ENCODE data around the gene TRIM10. TPM values are rescaled to one million over a fixed set of nuclear protein-coding genes. Genes with fewer than 3 reads are reported as not detected.

The TRIM10 gene
- total RNA-seq, 1 donor from 2014 or later, result not detected

DNA sequence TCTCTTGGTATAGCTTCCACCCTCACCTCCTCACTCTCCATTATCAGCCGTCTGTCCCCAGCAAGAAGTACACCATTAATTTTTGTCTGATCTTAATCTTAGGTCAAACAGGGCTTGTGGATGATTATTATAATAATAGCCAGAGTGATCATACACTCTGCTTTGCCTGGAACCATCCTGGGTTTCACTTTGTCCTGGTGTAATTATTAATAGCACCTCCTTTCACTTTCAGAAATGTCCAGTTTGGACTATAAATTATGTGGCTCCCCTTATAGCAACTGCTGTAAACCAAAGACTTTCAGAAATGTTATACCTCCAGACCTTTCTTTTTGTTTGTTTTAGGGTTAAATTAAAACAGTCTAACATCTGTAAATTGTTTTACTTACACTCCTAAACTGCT lies 47.2 kb downstream of the TRIM10 start:
- Mint-ChIP-seq H3K36me3 (no peaks in the 10 kb centered on the region), H3K4me3 (no peak overlapping the region), H3K4me1 (no peaks in the 10 kb centered on the region), H3K27me3 (ENCODE audit: low read depth) (peaks cover 74% of the 10 kb centered on the region), H3K9me3 (no peaks in the 10 kb centered on the region), H3K27ac (no peak overlapping the region)
- no peak for DNase-seq (ENCODE audit: low spot score in 2 of 2, unreplicated experiment in 2 of 2)
- TF ChIP-seq, protein P1, sequence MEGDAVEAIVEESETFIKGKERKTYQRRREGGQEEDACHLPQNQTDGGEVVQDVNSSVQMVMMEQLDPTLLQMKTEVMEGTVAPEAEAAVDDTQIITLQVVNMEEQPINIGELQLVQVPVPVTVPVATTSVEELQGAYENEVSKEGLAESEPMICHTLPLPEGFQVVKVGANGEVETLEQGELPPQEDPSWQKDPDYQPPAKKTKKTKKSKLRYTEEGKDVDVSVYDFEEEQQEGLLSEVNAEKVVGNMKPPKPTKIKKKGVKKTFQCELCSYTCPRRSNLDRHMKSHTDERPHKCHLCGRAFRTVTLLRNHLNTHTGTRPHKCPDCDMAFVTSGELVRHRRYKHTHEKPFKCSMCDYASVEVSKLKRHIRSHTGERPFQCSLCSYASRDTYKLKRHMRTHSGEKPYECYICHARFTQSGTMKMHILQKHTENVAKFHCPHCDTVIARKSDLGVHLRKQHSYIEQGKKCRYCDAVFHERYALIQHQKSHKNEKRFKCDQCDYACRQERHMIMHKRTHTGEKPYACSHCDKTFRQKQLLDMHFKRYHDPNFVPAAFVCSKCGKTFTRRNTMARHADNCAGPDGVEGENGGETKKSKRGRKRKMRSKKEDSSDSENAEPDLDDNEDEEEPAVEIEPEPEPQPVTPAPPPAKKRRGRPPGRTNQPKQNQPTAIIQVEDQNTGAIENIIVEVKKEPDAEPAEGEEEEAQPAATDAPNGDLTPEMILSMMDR (IDR thresholded peaks at IDR 0.05; ENCODE audit: unreplicated experiment), result no peak

GRCh38 chr6:30113003-30113759 lies 47.8 kb downstream of the TRIM10 start, which contains the start of gene TRIM31:
Gene TRIM31 (minus strand): TSS chr6:30113090. CDS start chr6:30112805, 285 bp downstream.
- Mint-ChIP-seq H3K4me1 (no peaks in the 10 kb centered on the region), H3K36me3 (no peaks in the 10 kb centered on the region), H3K27ac (no peak within 1 kb of the TSS), H3K27me3 (ENCODE audit: low read depth) (peaks cover 76% of the 10 kb centered on the region), H3K9me3 (no peaks in the 10 kb centered on the region), H3K4me3 (no peak within 1 kb of the TSS)
- TF ChIP-seq, protein P1 (IDR thresholded peaks at IDR 0.05; ENCODE audit: unreplicated experiment), result no peak
- DNase-seq (ENCODE audit: low spot score in 2 of 2, unreplicated experiment in 2 of 2), result no peak

GRCh38 chr6:30112402-30112994 lies 48.5 kb downstream of the TRIM10 start:
- TF ChIP-seq, protein P1 (IDR thresholded peaks at IDR 0.05; ENCODE audit: unreplicated experiment), result no peak
- Mint-ChIP-seq H3K27ac (no peak overlapping the region), H3K4me1 (no peaks in the 10 kb centered on the region), H3K27me3 (ENCODE audit: low read depth) (peaks cover 79% of the 10 kb centered on the region), H3K36me3 (no peaks in the 10 kb centered on the region), H3K9me3 (no peaks in the 10 kb centered on the region), H3K4me3 (no peak overlapping the region)
- DNase-seq (ENCODE audit: low spot score in 2 of 2, unreplicated experiment in 2 of 2), result no peak

DNA sequence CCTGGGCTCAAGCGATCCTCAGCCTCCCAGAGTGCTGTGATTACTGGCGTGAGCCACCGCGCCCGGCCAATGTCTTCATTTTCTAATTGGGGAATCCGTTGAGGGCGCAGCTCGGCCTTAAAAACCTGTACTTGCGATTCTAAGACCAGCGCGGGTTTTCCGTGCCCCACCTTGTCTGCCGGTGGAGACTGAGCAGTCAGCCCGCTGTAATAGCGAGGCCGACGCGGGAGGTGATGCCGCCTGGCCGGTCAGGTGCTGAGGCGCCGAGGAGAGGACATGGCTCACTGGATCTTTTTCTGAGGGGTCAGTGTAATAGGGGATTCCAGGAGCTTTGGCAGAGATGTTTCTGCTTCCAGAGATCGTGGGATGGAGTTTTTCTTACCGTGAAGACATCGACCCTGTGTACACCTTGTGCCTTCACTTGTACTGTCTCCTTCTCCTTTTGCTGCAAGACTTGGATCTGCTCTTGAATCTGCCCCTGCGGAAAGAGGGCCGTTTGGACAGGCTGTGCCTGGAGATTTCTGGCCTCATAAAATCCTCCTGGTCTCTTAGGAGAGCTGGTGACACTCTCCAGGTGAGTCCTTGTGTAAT lies 49.6 kb downstream of the TRIM10 start:
- Mint-ChIP-seq H3K4me3 (no peak overlapping the region), H3K4me1 (no peaks in the 10 kb centered on the region), H3K36me3 (no peaks in the 10 kb centered on the region), H3K27ac (no peak overlapping the region), H3K27me3 (ENCODE audit: low read depth) (peaks cover 85% of the 10 kb centered on the region), H3K9me3 (no peaks in the 10 kb centered on the region)
- TF ChIP-seq, protein P1 (IDR thresholded peaks at IDR 0.05; ENCODE audit: unreplicated experiment), result no peak
- DNase-seq (ENCODE audit: low spot score in 2 of 2, unreplicated experiment in 2 of 2), result no peak

- Mint-ChIP-seq H3K4me1 (peaks cover 24% of the 10 kb centered on the region), H3K27me3 (ENCODE audit: low read depth) (peaks cover 89% of the 10 kb centered on the region), H3K4me3 (no peak overlapping the region), H3K36me3 (no peaks in the 10 kb centered on the region), H3K27ac (no peak overlapping the region), H3K9me3 (no peaks in the 10 kb centered on the region)
- DNase-seq (ENCODE audit: low spot score in 2 of 2, unreplicated experiment in 2 of 2), result no peak
- TF ChIP-seq, protein P1 (IDR thresholded peaks at IDR 0.05; ENCODE audit: unreplicated experiment), result no peak
Observed at GRCh38 chr6:30104661-30105060, 56.4 kb downstream of the TRIM10 start.

Measured in mesothelial cell of epicardium (in vitro differentiated cells).